CD14-positive monocyte (primary cell): ENCODE data around the gene TBC1D22A. TPM values are rescaled to one million over a fixed set of nuclear protein-coding genes. Genes with fewer than 3 reads are reported as not detected.

Experiments used
- DNase-seq, 3 donors: peaks; one replicate each; pipeline ENCODE4 v3.0.0-alpha.2; 2011 to 2022
- H2AFZ ChIP-seq: 2 replicates; pipeline ENCODE4 v1.6.0; 2012; ENCODE audit warnings: mild to moderate bottlenecking, low read depth, low read length, inconsistent platforms; ENCODE audit not compliant: insufficient read depth, poor library complexity, severe bottlenecking
- H3K27ac ChIP-seq, 2 donors: 1 replicate in 1 of 2; 2 replicates in 1 of 2; pipeline ENCODE4 v1.5.1; 2012 to 2013; ENCODE audit warnings: low read length in 2 of 2, control low read depth in 1 of 2, inconsistent platforms in 1 of 2, low read depth in 1 of 2, mild to moderate bottlenecking in 1 of 2
- H3K27me3 ChIP-seq, 2 donors: one replicate each; pipeline versions ENCODE4 v1.6.0 to v1.6.1; 2011 to 2013; ENCODE audit warnings: low read length in 2 of 2; ENCODE audit not compliant: control insufficient read depth in 2 of 2, insufficient read depth in 2 of 2
- H3K36me3 ChIP-seq, 2 donors: replicated peaks in 1 of 2; 1 replicate in 1 of 2; 2 replicates in 1 of 2; pipeline versions ENCODE4 v1.5.1 to v1.6.1; 2012 to 2013; ENCODE audit warnings: low read length in 2 of 2, control low read depth in 1 of 2, inconsistent platforms in 1 of 2, mild to moderate bottlenecking in 1 of 2; ENCODE audit not compliant: insufficient read depth in 2 of 2, control insufficient read depth in 1 of 2
- H3K4me1 ChIP-seq, 2 donors: 1 replicate in 1 of 2; 2 replicates in 1 of 2; pipeline versions ENCODE4 v1.5.1 to v1.6.1; 2012 to 2013; ENCODE audit warnings: low read length in 2 of 2, control low read depth in 1 of 2, inconsistent platforms in 1 of 2, mild to moderate bottlenecking in 1 of 2, moderate library complexity in 1 of 2; ENCODE audit not compliant: insufficient read depth in 2 of 2, control insufficient read depth in 1 of 2
- H3K4me2 ChIP-seq: replicated peaks from 2 replicates; pipeline ENCODE3; 2012; ENCODE audit warnings: low read length, moderate library complexity, mild to moderate bottlenecking; ENCODE audit not compliant: poor library complexity, severe bottlenecking; ENCODE audit errors: extremely low read depth
- H3K4me3 ChIP-seq, 3 experiments: fragments of 200-600 bp in 1 of 3; sonication (generic) in 1 of 3; replicated peaks in 1 of 3; 1 replicate in 2 of 3; 2 replicates in 1 of 3; pipeline ENCODE4 v1.5.1; 2011 to 2013; ENCODE audit warnings: low read length in 3 of 3, mild to moderate bottlenecking in 3 of 3, control low read depth in 2 of 3, low read depth in 2 of 3, inconsistent platforms in 1 of 3, moderate library complexity in 1 of 3
- H3K79me2 ChIP-seq: 2 replicates; pipeline ENCODE4 v1.6.0; 2012; ENCODE audit warnings: mild to moderate bottlenecking, control low read depth, inconsistent platforms, low read length, moderate library complexity; ENCODE audit not compliant: insufficient read depth
- H3K9ac ChIP-seq: 2 replicates; pipeline ENCODE4 v1.6.0; 2017; ENCODE audit warnings: low read length, mild to moderate bottlenecking; ENCODE audit not compliant: insufficient read depth, poor library complexity, severe bottlenecking
- H3K9me3 ChIP-seq, 2 donors: replicated peaks in 1 of 2; 1 replicate in 1 of 2; 2 replicates in 1 of 2; pipeline versions ENCODE4 v1.5.1 to v1.6.1; 2012 to 2013; ENCODE audit warnings: low read length in 2 of 2, control low read depth in 1 of 2; ENCODE audit not compliant: control insufficient read depth in 1 of 2, insufficient read depth in 1 of 2
- H4K20me1 ChIP-seq: 2 replicates; pipeline ENCODE4 v1.6.0; 2012; ENCODE audit warnings: mild to moderate bottlenecking, low read length, control low read depth, moderate library complexity; ENCODE audit not compliant: insufficient read depth
- H3K27ac Mint-ChIP-seq, 7 donors: one replicate each; pipeline ENCODE4 v1.8.0; 2020; ENCODE audit warnings: mild to moderate bottlenecking in 7 of 7, mixed read lengths in 7 of 7, moderate library complexity in 6 of 7, inconsistent platforms in 2 of 7
- H3K27me3 Mint-ChIP-seq, 3 donors: one replicate each; pipeline ENCODE4 v1.8.0; 2021 to 2022; ENCODE audit warnings: low read depth in 3 of 3, mild to moderate bottlenecking in 3 of 3, mixed read lengths in 3 of 3, moderate library complexity in 3 of 3, inconsistent platforms in 1 of 3
- H3K36me3 Mint-ChIP-seq, 2 donors: one replicate each; pipeline ENCODE4 v1.8.0; 2020; ENCODE audit warnings: mixed read lengths in 2 of 2, inconsistent platforms in 1 of 2, mild to moderate bottlenecking in 1 of 2
- H3K4me1 Mint-ChIP-seq: one replicate; pipeline ENCODE4 v1.8.0; 2020; ENCODE audit warnings: mild to moderate bottlenecking, mixed read lengths
- H3K4me3 Mint-ChIP-seq, 2 donors: one replicate each; pipeline ENCODE4 v1.8.0; 2020; ENCODE audit warnings: mild to moderate bottlenecking in 2 of 2, mixed read lengths in 2 of 2, moderate library complexity in 1 of 2
- H3K9me3 Mint-ChIP-seq, 7 donors: one replicate each; pipeline ENCODE4 v1.8.0; 2020 to 2022; ENCODE audit warnings: mixed read lengths in 7 of 7, mild to moderate bottlenecking in 6 of 7, moderate library complexity in 6 of 7, inconsistent platforms in 2 of 7
- WGBS: methylation state at CpG from one replicate; pipeline ENCODE4 v1.1.5; 2013; ENCODE audit warnings: missing lambda C conversion rate; ENCODE audit not compliant: insufficient coverage; 5-methylcytosine and 5-hydroxymethylcytosine counted together
- intact Hi-C, 2 donors: fragments of 100-400 bp; cut with micrococcal nuclease; formaldehyde crosslinking; loops; one replicate each; pipeline versions ENCODE4 v1.15.0 to v1.15.1; 2023
- polyA plus RNA-seq, 3 donors: library from polyadenylated mRNA; depleted of rRNA in 1 of 3; unstranded in 2 of 3; stranded (reverse) in 1 of 3; fragments of 300-500 nt in 2 of 3; fragments of >200 nt in 1 of 3; fragmentation: Illumina TruSeq in 2 of 3; gene quantifications; 1 replicate in 2 of 3; 2 replicates in 1 of 3; pipeline ENCODE4 v1.2.3, GENCODE V29; 2012 to 2021
- TF ChIP-seq, protein P1 (sequence below): fragments of 200-600 bp; IDR thresholded peaks from one replicate; pipeline ENCODE4 v1.8.0; 2022; ENCODE audit warnings: antibody characterized with exemption, mild to moderate bottlenecking

Gene TBC1D22A
- polyA plus RNA-seq, 3 donors = 25.9 to 36.2 (median 29.5) TPM

DNA sequence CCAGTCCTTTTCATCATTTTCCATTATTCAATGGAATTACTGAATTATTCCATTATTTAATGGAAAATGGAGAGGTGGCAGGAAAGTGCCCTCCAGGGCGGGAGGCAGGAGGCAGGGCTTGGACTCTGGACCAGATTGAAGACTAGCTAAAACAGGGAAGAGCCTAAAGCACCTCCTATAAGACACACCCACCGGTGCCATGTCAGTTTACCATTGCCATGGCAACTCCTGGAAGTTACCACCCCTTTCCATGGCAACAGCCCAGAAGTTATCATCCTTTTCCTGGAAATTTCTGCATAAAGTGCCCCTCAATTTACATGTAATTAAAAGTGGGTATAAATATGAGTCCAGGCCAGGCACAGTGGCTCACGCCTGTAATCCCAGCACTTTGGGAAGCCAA, 443.7 kb downstream of the TBC1D22A start:
- DNase-seq = no peak
- H3K4me3 ChIP-seq = no peak overlapping the region
- no peaks in the 10 kb centered on the region for H3K4me1 ChIP-seq
- peaks cover 1 to 4% (median 3%) of the 10 kb centered on the region in 3 donors for H3K27me3 Mint-ChIP-seq
- TF ChIP-seq, protein P1, sequence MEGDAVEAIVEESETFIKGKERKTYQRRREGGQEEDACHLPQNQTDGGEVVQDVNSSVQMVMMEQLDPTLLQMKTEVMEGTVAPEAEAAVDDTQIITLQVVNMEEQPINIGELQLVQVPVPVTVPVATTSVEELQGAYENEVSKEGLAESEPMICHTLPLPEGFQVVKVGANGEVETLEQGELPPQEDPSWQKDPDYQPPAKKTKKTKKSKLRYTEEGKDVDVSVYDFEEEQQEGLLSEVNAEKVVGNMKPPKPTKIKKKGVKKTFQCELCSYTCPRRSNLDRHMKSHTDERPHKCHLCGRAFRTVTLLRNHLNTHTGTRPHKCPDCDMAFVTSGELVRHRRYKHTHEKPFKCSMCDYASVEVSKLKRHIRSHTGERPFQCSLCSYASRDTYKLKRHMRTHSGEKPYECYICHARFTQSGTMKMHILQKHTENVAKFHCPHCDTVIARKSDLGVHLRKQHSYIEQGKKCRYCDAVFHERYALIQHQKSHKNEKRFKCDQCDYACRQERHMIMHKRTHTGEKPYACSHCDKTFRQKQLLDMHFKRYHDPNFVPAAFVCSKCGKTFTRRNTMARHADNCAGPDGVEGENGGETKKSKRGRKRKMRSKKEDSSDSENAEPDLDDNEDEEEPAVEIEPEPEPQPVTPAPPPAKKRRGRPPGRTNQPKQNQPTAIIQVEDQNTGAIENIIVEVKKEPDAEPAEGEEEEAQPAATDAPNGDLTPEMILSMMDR = no peak
- no peaks in the 10 kb centered on the region for H3K36me3 ChIP-seq
- H3K9ac ChIP-seq = no peak overlapping the region
- H3K27ac ChIP-seq = no peak overlapping the region
- H3K4me3 Mint-ChIP-seq = no peak overlapping the region
- H3K4me1 Mint-ChIP-seq = no peaks in the 10 kb centered on the region
- intact Hi-C loops = no loop called here
- no peaks in the 10 kb centered on the region for H3K9me3 ChIP-seq
- no peak overlapping the region for H3K27ac Mint-ChIP-seq
- no peaks in the 10 kb centered on the region for H3K36me3 Mint-ChIP-seq
- no peaks in the 10 kb centered on the region for H3K79me2 ChIP-seq
- no peaks in the 10 kb centered on the region for H4K20me1 ChIP-seq
- H3K4me2 ChIP-seq = no peak overlapping the region
- H3K9me3 Mint-ChIP-seq = peaks cover 0 to 7% (median 0%) of the 10 kb centered on the region in 7 donors
- no peak overlapping the region for H2AFZ ChIP-seq
- H3K27me3 ChIP-seq = no peaks in the 10 kb centered on the region
- 100% methylated on average over 1 of the region's 3 CpGs for WGBS

DNA sequence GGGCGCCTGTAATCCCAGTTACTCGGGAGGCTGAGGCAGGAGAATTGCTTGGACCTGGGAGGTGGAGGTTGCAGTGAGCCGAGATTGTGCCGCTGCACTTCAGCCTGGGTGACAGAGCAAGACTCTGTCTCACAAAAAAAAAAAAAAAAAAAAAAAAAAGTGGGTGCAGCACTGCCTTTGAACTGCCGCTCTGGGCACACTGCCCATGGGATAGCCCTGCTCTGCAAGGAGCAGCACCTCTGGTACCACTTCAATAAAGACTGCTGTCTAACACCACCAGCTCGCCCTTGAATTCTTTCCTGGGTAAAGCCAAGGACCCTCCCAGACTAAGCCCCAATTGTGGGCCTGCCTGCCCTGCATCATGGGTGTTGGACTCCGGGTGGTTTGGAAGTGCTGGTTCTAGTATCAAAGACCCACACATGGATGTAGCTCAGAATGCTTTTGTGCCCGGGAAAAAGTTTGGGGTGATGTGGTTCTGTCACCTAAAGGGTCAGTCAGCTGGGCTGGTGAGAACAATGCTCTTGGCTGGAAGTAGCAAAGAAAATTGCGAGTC, 444.3 kb downstream of the TBC1D22A start:
- Mint-ChIP-seq H3K4me3 (no peak overlapping the region), H3K27ac (no peak overlapping the region), H3K9me3 (peaks cover 0 to 5% (median 0%) of the 10 kb centered on the region in 7 donors), H3K4me1 (no peaks in the 10 kb centered on the region), H3K27me3 (peaks cover 1 to 4% (median 3%) of the 10 kb centered on the region in 3 donors), H3K36me3 (no peaks in the 10 kb centered on the region)
- TF ChIP-seq, protein P1 = no peak
- Histone ChIP-seq H4K20me1 (no peaks in the 10 kb centered on the region), H3K36me3 (no peaks in the 10 kb centered on the region), H3K79me2 (no peaks in the 10 kb centered on the region), H3K9ac (no peak overlapping the region), H2AFZ (no peak overlapping the region), H3K9me3 (no peaks in the 10 kb centered on the region), H3K4me2 (no peak overlapping the region), H3K27me3 (no peaks in the 10 kb centered on the region), H3K4me1 (no peaks in the 10 kb centered on the region), H3K27ac (no peak overlapping the region), H3K4me3 (no peak overlapping the region)
- 97% methylated on average over 6 of the region's 9 CpGs for WGBS
- intact Hi-C loops = no loop called here
- no peak for DNase-seq
